ENCODE measurements around the gene OS9.

The OS9 gene

GRCh38 chr12:57763881-57764661 is 70.1 kb downstream of the OS9 start:
- FAIRE-seq = no peak
- DNase-seq (ENCODE audit: extremely low spot score, insufficient read length, low read depth) = no peak

DNA sequence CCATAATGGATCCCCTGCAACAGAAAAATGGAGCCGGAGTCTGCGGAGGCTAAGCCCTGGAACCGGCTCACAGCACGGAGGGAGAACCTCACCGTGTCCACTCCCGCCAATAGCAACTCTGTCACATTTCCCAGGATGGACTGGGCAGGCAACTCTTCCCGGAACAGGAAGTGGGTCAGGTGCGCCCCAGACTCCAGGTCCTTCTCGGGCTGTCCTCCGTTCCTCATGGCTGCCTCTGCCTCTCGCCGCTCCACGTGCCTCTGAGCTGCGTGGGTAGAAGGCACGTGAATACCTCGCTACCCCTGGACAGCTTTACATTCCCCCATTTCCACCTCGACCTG is 70.7 kb downstream of the OS9 start:
- DNase-seq (ENCODE audit: extremely low spot score, insufficient read length, low read depth) (no peak), FAIRE-seq (no peak)

GRCh38 chr12:57765003-57765697 is 71.2 kb downstream of the OS9 start:
- DNase-seq (ENCODE audit: extremely low spot score, insufficient read length, low read depth) (no peak), FAIRE-seq (no peak)

GRCh38 chr12:57765698-57766463 is 71.9 kb downstream of the OS9 start:
- no peak for DNase-seq (ENCODE audit: extremely low spot score, insufficient read length, low read depth)
- FAIRE-seq = no peak

DNA sequence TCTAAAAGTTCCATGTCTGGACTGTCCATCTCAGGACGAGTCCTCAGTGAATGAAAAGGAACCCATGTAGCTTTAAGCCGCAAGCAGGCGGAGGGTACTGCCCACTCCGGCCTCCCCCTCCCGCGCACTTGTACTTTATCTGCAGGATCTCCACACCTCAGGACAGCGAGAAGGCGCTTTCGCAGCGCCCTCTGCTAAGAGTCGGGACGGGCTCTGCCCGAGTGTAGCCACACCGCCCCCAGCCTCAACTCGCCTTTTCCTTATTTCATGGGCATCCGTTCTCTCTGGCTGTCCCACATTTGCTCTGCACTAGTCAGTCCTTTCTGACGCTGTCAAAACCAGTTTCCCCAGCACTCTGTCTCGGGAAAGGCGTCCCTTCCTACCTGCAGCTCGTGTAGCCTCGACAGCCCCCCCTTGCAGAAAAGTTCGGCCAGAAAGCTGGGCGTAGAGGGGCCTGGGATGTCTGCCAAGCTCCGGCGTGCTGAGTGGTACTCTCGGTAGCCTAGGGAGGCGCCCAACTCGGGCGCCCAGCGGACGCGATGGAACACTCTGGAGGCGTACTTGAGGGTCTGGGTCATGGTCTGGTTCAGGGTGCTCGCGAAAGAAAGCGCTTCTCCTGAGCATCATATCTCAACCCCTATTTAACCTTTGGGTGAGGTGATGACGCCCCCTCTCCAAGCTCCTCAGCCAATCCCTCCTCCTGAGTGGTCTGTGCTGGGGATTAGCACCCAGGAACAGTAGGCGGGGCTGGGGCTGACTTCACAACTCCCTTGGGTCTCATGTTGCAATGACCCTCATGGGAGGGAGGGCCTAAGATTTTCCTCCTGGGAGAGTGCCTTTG is 72.8 kb downstream of the OS9 start, which contains the start of gene CYP27B1:
CYP27B1 (minus strand) TSS at position 615 of the 841 bp plus-strand sequence; CDS start at position 578, 37 bp downstream.
- DNase-seq (ENCODE audit: extremely low spot score, insufficient read length, low read depth) = no peak
- FAIRE-seq = no peak

DNA sequence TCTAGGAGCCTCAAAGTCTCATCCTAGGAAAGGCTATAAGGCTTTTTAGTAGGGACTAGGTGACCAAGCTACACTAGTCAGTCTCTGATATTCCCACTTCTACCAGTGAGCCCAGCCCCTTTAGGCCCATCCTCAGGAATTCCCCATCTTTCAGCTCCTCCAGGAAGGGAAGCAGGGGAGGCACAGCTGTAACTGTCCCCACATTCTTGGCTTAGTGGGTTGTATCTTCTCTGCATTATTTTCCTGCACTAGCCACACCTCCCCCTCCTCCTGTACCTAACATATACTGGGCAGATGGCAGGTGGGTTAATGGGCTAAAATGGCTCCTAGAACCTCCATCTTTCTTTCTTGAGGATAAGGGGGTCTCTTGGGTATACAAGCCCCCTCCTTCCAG is 73.4 kb downstream of the OS9 start:
- no peak for FAIRE-seq

GRCh38 chr12:57767876-57768275 is 73.9 kb downstream of the OS9 start:
- no peak for FAIRE-seq
- no peak for DNase-seq (ENCODE audit: extremely low spot score, insufficient read length, low read depth)

More for the DNA sequence above, 73.4 kb downstream of the OS9 start:
- no peak for DNase-seq (ENCODE audit: extremely low spot score, insufficient read length, low read depth)

GRCh38 chr12:57769594-57769993 is 75.7 kb downstream of the OS9 start:
- FAIRE-seq (no peak), DNase-seq (ENCODE audit: extremely low spot score, insufficient read length, low read depth) (no peak)

DNA sequence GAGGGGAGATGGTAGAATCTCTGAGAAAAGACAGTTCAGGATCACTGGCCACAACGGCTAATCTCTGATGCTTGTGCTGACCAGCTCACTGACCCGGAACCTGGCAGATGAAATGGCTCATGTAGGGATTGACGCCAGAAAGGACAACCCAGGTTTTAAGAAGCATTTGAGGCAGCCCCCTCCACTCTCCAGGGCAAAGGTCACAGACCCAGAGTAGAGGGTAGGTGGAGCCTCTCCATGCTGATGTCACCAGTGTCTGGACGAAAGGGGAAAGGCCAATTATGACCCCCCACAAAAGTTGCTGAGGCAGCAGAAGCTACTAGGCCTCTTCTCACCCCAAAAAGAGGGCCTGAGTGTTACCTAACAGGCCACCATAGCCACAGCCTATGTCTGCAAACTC is 76.8 kb downstream of the OS9 start:
- FAIRE-seq (no peak), DNase-seq (ENCODE audit: extremely low spot score, insufficient read length, low read depth) (no peak)

All from GM18507 (cell line).